ENCODE data around the gene MBTPS1.
A peak's percentile ranks its signal among the peaks of the same experiment; 100 is the strongest.

MBTPS1 gene

GRCh38 chr16:84045001-84045817 is 71.5 kb downstream of the MBTPS1 start:
- Histone ChIP-seq H2AFZ (ENCODE audit: low read length) (no peak overlapping the region), H3K9me2 (replicated peaks; ENCODE audit: low read depth, low read length) (no peaks in the 10 kb centered on the region), H3K4me2 (ENCODE audit: low read depth, low read length, poor library complexity, severe bottlenecking) (no peak overlapping the region), H4K20me1 (ENCODE audit: insufficient read depth, low read length, poor library complexity, severe bottlenecking) (no peaks in the 10 kb centered on the region), H3K79me2 (ENCODE audit: insufficient read depth, low read length) (no peaks in the 10 kb centered on the region), H3F3A (ENCODE audit: low read depth) (no peaks in the 10 kb centered on the region), H3K27me3 (ENCODE audit: insufficient read depth, low read length, poor library complexity, severe bottlenecking) (no peaks in the 10 kb centered on the region), H3K36me3 (ENCODE audit: insufficient read depth, low read length) (no peaks in the 10 kb centered on the region), H3K4me3 (ENCODE audit: low read length, poor library complexity, severe bottlenecking) (no peak overlapping the region), H3K9me3 (ENCODE audit: insufficient read depth, low read depth, low read length) (no peaks in the 10 kb centered on the region), H3K4me1 (ENCODE audit: insufficient read depth, low read length, poor library complexity, severe bottlenecking) (peaks cover 16% of the 10 kb centered on the region), H3K9ac (ENCODE audit: low read depth, low read length, poor library complexity, severe bottlenecking) (no peak overlapping the region)
- TF ChIP-seq CTCF (conservative IDR thresholded peaks at IDR 0.05; ENCODE audit: low read length): no peak
- TF ChIP-seq EZH2phosphoT487 (IDR thresholded peaks at IDR 0.05; ENCODE audit: borderline replicate concordance): no peak

DNA sequence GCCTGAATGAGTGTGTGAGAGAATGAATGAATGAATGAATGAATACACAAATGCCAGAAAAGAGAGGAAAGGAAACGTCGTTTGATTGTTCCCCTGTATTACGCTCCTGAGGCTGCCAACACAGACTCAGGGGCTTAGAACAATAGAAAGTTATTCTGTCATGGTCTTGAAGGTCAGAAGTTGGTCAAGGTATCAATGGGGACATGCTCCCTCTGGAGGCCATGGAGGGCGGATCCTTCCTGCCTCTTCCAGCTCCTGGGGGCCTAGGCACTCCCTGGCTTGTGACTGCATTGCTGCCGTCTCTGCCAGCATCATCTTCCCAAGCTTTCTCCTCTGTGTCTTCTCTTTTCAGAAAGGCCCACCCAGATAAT is 72.6 kb downstream of the MBTPS1 start:
- peaks cover 16% of the 10 kb centered on the region for H3K4me1 ChIP-seq (ENCODE audit: insufficient read depth, low read length, poor library complexity, severe bottlenecking)
- no peak overlapping the region for H3K4me3 ChIP-seq (ENCODE audit: low read length, poor library complexity, severe bottlenecking)
- H3F3A ChIP-seq (ENCODE audit: low read depth): no peaks in the 10 kb centered on the region
- H2AFZ ChIP-seq (ENCODE audit: low read length): no peak overlapping the region
- no peaks in the 10 kb centered on the region for H3K9me2 ChIP-seq (replicated peaks; ENCODE audit: low read depth, low read length)
- peak overlapping the region; percentile 49 for H3K4me2 ChIP-seq (ENCODE audit: low read depth, low read length, poor library complexity, severe bottlenecking)
- H3K79me2 ChIP-seq (ENCODE audit: insufficient read depth, low read length): no peaks in the 10 kb centered on the region
- no peaks in the 10 kb centered on the region for H4K20me1 ChIP-seq (ENCODE audit: insufficient read depth, low read length, poor library complexity, severe bottlenecking)
- H3K9ac ChIP-seq (ENCODE audit: low read depth, low read length, poor library complexity, severe bottlenecking): no peak overlapping the region
- H3K36me3 ChIP-seq (ENCODE audit: insufficient read depth, low read length): no peaks in the 10 kb centered on the region
- peak; percentile 57 for TF ChIP-seq CTCF (conservative IDR thresholded peaks at IDR 0.05; ENCODE audit: low read length)
- TF ChIP-seq EZH2phosphoT487 (IDR thresholded peaks at IDR 0.05; ENCODE audit: borderline replicate concordance): no peak
- H3K9me3 ChIP-seq (ENCODE audit: insufficient read depth, low read depth, low read length): no peaks in the 10 kb centered on the region
- no peaks in the 10 kb centered on the region for H3K27me3 ChIP-seq (ENCODE audit: insufficient read depth, low read length, poor library complexity, severe bottlenecking)

DNA sequence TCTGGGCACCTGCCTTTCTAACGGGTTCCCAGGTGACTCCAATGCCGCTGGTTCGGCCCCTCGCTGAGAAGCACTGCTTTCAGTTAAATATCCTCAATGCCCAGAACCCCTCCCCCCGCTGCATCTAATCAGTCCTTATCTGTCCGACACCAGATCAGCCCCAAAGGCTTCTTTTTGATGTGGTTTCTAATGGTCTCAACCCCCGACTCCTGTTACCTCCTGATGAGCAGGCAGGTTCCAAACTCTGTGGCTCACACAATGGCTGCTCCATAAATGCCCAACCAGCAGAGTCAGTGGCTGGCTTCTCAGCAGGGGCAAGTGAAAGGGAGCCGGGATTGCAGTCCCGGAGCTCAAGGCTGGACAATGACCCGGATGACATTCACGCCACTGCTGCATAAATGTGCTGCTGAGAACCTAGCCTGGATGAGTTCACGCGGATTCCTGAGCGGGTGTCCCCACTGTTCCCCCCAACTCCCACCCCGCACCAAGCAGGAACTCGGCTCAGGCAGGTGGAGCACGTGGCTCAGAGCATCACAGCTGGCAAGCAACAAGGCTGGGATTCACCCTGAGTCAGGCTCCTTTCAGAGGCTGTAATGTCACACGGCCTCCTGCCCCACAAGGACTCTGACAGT is 73.1 kb downstream of the MBTPS1 start:
- TF ChIP-seq EZH2phosphoT487 (IDR thresholded peaks at IDR 0.05; ENCODE audit: borderline replicate concordance): no peak
- H3K79me2 ChIP-seq (ENCODE audit: insufficient read depth, low read length): no peaks in the 10 kb centered on the region
- H4K20me1 ChIP-seq (ENCODE audit: insufficient read depth, low read length, poor library complexity, severe bottlenecking): no peaks in the 10 kb centered on the region
- no peaks in the 10 kb centered on the region for H3K9me3 ChIP-seq (ENCODE audit: insufficient read depth, low read depth, low read length)
- no peak overlapping the region for H2AFZ ChIP-seq (ENCODE audit: low read length)
- H3K4me2 ChIP-seq (ENCODE audit: low read depth, low read length, poor library complexity, severe bottlenecking): peak overlapping the region; percentile 49
- H3K9me2 ChIP-seq (replicated peaks; ENCODE audit: low read depth, low read length): no peaks in the 10 kb centered on the region
- peaks cover 16% of the 10 kb centered on the region for H3K4me1 ChIP-seq (ENCODE audit: insufficient read depth, low read length, poor library complexity, severe bottlenecking)
- H3K4me3 ChIP-seq (ENCODE audit: low read length, poor library complexity, severe bottlenecking): peak overlapping the region; percentile 9
- H3K36me3 ChIP-seq (ENCODE audit: insufficient read depth, low read length): no peaks in the 10 kb centered on the region
- no peaks in the 10 kb centered on the region for H3F3A ChIP-seq (ENCODE audit: low read depth)
- H3K9ac ChIP-seq (ENCODE audit: low read depth, low read length, poor library complexity, severe bottlenecking): no peak overlapping the region
- no peaks in the 10 kb centered on the region for H3K27me3 ChIP-seq (ENCODE audit: insufficient read depth, low read length, poor library complexity, severe bottlenecking)

Data from Loucy (cell line).